ENCODE data around the gene PRKG1. TPM values are rescaled to one million over a fixed set of nuclear protein-coding genes. Genes with fewer than 3 reads are reported as not detected.

The PRKG1 gene
- total RNA-seq, 2 donors from 2014 or later: 145 to 381 TPM

DNA sequence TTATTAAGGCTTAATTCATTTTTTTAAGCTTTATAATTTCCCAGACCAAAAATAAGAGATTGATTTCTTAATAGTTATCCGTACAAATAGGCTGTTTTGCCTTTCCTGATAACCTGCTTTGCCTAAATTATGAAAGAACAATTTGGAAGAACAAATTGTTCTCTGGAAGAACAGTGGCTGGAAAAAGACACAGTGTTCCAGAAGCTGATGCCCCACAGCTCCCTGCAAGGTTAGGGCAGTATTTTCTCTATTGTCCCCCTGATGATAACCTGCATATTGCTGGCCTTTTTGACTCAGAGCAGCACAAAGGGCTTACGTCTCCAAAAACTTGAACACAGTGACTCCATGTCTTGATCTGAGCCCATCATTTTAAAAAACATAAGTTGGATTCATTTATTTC, 473.7 kb downstream of the PRKG1 start:
- peak overlapping the region; percentile 59 to 73 for H3K27ac ChIP-seq
- ATAC-seq (ENCODE audit: insufficient number of reproducible peaks, low FRiP score, low read depth): no peak
- no peak for DNase-seq (ENCODE audit: low spot score)

DNA sequence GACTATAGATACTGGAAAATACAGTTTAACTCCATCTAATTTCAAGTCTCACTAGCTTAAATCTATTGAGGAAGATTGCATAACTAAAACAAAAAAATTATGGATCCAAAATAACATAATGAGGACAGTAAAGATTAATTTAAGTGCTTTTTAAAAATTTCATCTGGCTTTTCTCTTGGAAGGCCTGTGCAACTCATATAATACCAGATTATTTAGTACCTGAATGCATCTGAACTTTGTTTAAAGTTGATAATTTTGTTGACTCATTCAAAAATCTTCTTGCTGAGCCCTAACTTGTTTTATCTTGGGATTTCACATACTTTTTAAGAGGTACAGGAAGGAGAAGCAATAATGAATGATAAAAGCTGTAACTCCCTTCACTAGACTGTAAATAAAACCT, 478.6 kb downstream of the PRKG1 start:
- DNase-seq (ENCODE audit: low spot score) (no peak), ATAC-seq (ENCODE audit: insufficient number of reproducible peaks, low FRiP score, low read depth) (no peak)
- H3K27me3 ChIP-seq (replicated peaks; ENCODE audit: insufficient read depth): no peaks in the 10 kb centered on the region
- no peaks in the 10 kb centered on the region for H3K36me3 ChIP-seq
- no peak overlapping the region for H3K4me3 ChIP-seq
- no peaks in the 10 kb centered on the region for H3K9me3 ChIP-seq
- no peak overlapping the region for H3K27ac ChIP-seq
- peaks cover 6 to 49% of the 10 kb centered on the region in 2 donors for H3K4me1 ChIP-seq (ENCODE audit: control insufficient read depth in 1 of 2, low read depth in 2 of 2)
- TF ChIP-seq, protein P1, sequence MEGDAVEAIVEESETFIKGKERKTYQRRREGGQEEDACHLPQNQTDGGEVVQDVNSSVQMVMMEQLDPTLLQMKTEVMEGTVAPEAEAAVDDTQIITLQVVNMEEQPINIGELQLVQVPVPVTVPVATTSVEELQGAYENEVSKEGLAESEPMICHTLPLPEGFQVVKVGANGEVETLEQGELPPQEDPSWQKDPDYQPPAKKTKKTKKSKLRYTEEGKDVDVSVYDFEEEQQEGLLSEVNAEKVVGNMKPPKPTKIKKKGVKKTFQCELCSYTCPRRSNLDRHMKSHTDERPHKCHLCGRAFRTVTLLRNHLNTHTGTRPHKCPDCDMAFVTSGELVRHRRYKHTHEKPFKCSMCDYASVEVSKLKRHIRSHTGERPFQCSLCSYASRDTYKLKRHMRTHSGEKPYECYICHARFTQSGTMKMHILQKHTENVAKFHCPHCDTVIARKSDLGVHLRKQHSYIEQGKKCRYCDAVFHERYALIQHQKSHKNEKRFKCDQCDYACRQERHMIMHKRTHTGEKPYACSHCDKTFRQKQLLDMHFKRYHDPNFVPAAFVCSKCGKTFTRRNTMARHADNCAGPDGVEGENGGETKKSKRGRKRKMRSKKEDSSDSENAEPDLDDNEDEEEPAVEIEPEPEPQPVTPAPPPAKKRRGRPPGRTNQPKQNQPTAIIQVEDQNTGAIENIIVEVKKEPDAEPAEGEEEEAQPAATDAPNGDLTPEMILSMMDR (IDR thresholded peaks at IDR 0.05): no peak

More for the DNA sequence above, 473.7 kb downstream of the PRKG1 start:
- H3K27me3 ChIP-seq (replicated peaks; ENCODE audit: insufficient read depth): no peaks in the 10 kb centered on the region
- no peak overlapping the region for H3K4me3 ChIP-seq
- TF ChIP-seq, protein P1 (IDR thresholded peaks at IDR 0.05): no peak
- H3K36me3 ChIP-seq: no peaks in the 10 kb centered on the region
- H3K4me1 ChIP-seq (ENCODE audit: control insufficient read depth in 1 of 2, low read depth in 2 of 2): peaks cover 11 to 48% of the 10 kb centered on the region in 2 donors
- H3K9me3 ChIP-seq: no peaks in the 10 kb centered on the region

- TF ChIP-seq, protein P1 (IDR thresholded peaks at IDR 0.05): no peak
- ATAC-seq (ENCODE audit: insufficient number of reproducible peaks, low FRiP score, low read depth) (no peak), DNase-seq (ENCODE audit: low spot score) (no peak)
- Histone ChIP-seq H3K9me3 (no peaks in the 10 kb centered on the region), H3K27me3 (replicated peaks; ENCODE audit: insufficient read depth) (no peaks in the 10 kb centered on the region), H3K4me1 (ENCODE audit: control insufficient read depth in 1 of 2, low read depth in 2 of 2) (peaks cover 14 to 19% of the 10 kb centered on the region in 2 donors), H3K36me3 (no peaks in the 10 kb centered on the region), H3K4me3 (no peak overlapping the region), H3K27ac (no peak overlapping the region)
These were observed 490.7 kb downstream of the PRKG1 start for GRCh38 chr10:51564896-51565510.

GRCh38 chr10:51567271-51567670, 493.0 kb downstream of the PRKG1 start:
- ATAC-seq (ENCODE audit: insufficient number of reproducible peaks, low FRiP score, low read depth) (no peak), DNase-seq (ENCODE audit: low spot score) (no peak)
- H3K9me3 ChIP-seq: no peaks in the 10 kb centered on the region
- no peaks in the 10 kb centered on the region for H3K27me3 ChIP-seq (replicated peaks; ENCODE audit: insufficient read depth)
- peaks cover 11 to 24% of the 10 kb centered on the region in 2 donors for H3K4me1 ChIP-seq (ENCODE audit: control insufficient read depth in 1 of 2, low read depth in 2 of 2)
- TF ChIP-seq, protein P1 (IDR thresholded peaks at IDR 0.05): no peak
- no peak overlapping the region for H3K27ac ChIP-seq
- no peaks in the 10 kb centered on the region for H3K36me3 ChIP-seq
- H3K4me3 ChIP-seq: no peak overlapping the region

GRCh38 chr10:51569467-51569866, 495.2 kb downstream of the PRKG1 start:
- DNase-seq (ENCODE audit: low spot score) (no peak), ATAC-seq (ENCODE audit: insufficient number of reproducible peaks, low FRiP score, low read depth) (no peak)
- Histone ChIP-seq H3K27me3 (replicated peaks; ENCODE audit: insufficient read depth) (no peaks in the 10 kb centered on the region), H3K9me3 (no peaks in the 10 kb centered on the region), H3K4me3 (no peak overlapping the region), H3K36me3 (no peaks in the 10 kb centered on the region), H3K4me1 (ENCODE audit: control insufficient read depth in 1 of 2, low read depth in 2 of 2) (peaks cover 11 to 40% of the 10 kb centered on the region in 2 donors), H3K27ac (no peak overlapping the region)
- TF ChIP-seq, protein P1 (IDR thresholded peaks at IDR 0.05): no peak

Data from thoracic aorta (tissue), 2 donors.